SK-N-MC (cell line): ENCODE data around the gene C1orf122.
"Not testable (repeated sequence)": the region's sequence is repeated elsewhere in the genome, so short reads cannot be mapped to it uniquely, and the experiment has no call there.

Experiments used
- DNase-seq: peaks from one replicate; pipeline ENCODE4 v3.0.0-alpha.2; 2011; ENCODE audit warnings: low read depth, low spot score
- H3K27ac ChIP-seq: fragments of 200-600 bp; sonication (generic); 2 replicates; pipeline ENCODE4 v1.5.1; 2016; ENCODE audit warnings: mixed run types
- H3K36me3 ChIP-seq: fragments of 200-600 bp; sonication (generic); 2 replicates; pipeline ENCODE4 v1.6.1; 2017; ENCODE audit warnings: antibody characterized with exemption, low read length, mixed read lengths; ENCODE audit not compliant: insufficient read depth
- H3K4me3 ChIP-seq: fragments of 200-600 bp; sonication (generic); 2 replicates; pipeline ENCODE4 v1.5.1; 2016
- H3K9ac ChIP-seq: fragments of 200-600 bp; sonication (generic); 2 replicates; pipeline ENCODE4 v1.8.0; 2017; ENCODE audit warnings: mixed run types, mixed read lengths; ENCODE audit not compliant: insufficient read length
- H3K9me3 ChIP-seq: fragments of 200-600 bp; sonication (generic); 2 replicates; pipeline ENCODE4 v1.6.1; 2017; ENCODE audit warnings: low read depth, mild to moderate bottlenecking, antibody characterized with exemption, low read length, moderate library complexity, mixed read lengths
- EZH2 ChIP-seq: fragments of 200-600 bp; sonication (generic); IDR thresholded peaks from one replicate; pipeline ENCODE4 v1.6.1; 2017; ENCODE audit warnings: antibody characterized with exemption
- FOXP2 ChIP-seq: optimal IDR thresholded peaks from 2 replicates; pipeline ENCODE3; 2011; ENCODE audit warnings: mild to moderate bottlenecking, moderate library complexity; ENCODE audit not compliant: insufficient read depth; ENCODE audit errors: extremely low read length, control extremely low read depth
- POLR2AphosphoS5 ChIP-seq: IDR thresholded peaks from 2 replicates; pipeline ENCODE4 v1.6.1; 2012; ENCODE audit warnings: mild to moderate bottlenecking, low read depth, low read length, borderline replicate concordance

Gene C1orf122

DNA sequence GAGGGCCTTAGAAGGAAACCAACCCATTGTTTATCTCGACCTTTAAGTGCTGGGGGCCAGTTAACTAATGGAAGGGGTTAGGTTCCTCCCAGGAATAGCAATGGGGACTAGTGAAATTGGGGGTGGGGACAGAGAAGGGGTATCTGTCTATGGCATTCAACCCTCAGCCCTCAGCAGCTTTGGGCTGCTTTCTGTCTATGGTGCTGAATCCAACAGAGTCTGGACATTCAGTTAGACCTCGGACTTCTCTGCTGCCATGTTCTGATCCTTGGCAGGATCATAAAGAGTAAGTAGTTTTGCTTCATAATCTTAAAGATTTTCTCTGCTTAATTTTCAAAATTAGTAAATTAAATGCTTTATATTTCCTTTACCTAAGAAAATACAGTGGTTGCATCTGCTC lies 40.1 kb upstream of the C1orf122 start:
- Histone ChIP-seq H3K36me3 (no peaks in the 10 kb centered on the region), H3K9me3 (no peaks in the 10 kb centered on the region), H3K4me3 (no peak overlapping the region), H3K9ac (no peak overlapping the region), H3K27ac (no peak overlapping the region)
- no peak for DNase-seq
- TF ChIP-seq EZH2 (no peak), POLR2AphosphoS5 (no peak)

DNA sequence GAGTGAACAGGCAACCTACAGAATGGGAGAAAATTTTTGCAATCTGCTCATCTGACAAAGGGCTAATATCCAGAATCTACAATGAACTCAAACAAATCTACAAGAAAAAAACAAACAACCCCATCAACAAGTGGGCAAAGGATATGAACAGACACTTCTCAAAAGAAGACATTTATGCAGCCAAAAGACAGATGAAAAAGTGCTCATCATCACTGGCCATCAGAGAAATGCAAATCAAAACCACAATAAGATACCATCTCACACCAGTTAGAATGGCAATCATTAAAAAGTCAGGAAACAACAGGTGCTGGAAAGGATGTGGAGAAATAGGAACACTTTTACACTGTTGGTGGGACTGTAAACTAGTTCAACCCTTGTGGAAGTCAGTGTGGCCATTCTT lies 36.1 kb upstream of the C1orf122 start:
- not testable (repeated sequence) for H3K9me3 ChIP-seq, H3K27ac ChIP-seq, DNase-seq

DNA sequence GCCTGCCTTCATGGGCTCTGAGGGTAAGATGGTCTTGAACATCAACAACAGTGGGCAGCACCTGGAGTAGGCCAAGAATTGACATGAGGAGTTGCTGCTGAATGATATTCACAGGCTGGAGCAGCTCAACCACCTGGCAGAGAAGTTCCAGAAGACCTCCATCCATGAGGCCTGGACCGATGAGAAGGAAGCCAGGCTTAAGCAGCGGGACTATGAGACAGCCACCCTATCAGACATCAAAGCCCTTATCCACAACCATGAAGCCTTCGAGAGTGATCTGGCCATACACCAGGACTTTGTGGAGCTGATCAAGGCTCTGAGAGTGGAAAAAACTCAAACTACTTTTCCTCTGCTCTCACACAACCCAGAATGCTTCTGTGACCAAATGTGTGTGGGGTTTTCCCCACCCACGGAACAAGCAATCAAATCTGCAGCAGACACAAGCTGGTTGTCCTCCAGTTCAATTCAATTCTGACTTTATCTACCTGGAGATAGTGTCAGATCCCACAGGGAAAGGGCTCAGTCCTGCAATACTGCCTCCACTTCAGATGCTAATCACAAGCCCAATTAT lies 30.6 kb upstream of the C1orf122 start:
- DNase-seq = no peak

More for the DNA sequence above, 36.1 kb upstream of the C1orf122 start:
- H3K4me3 ChIP-seq, H3K36me3 ChIP-seq, H3K9ac ChIP-seq: not testable (repeated sequence)

DNA sequence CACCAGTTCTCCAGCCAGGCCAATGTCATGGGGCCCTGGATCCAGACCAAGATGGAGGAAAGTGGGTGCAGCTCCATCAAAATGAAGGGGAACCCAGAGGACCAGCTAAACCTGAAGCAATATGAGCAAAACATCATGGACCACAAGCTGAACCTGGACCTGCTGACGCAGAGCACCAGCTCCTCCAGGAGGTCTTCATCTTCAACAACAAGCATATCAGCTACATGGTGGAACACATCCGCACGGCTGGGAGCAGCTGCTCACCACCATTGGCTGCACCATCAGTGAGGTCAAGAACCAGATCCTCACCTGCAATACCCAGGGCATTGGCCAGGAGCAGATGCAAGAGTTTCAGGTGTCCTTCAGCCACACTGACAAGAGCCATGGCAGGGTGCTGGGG lies 28.9 kb upstream of the C1orf122 start:
- no peaks in the 10 kb centered on the region for H3K36me3 ChIP-seq
- no peak overlapping the region for H3K9ac ChIP-seq
- TF ChIP-seq FOXP2 (no peak), POLR2AphosphoS5 (no peak), EZH2 (no peak)
- H3K27ac ChIP-seq = no peak overlapping the region
- no peak for DNase-seq
- H3K4me3 ChIP-seq = no peak overlapping the region
- H3K9me3 ChIP-seq = no peaks in the 10 kb centered on the region

More for the DNA sequence above, 30.6 kb upstream of the C1orf122 start:
- no peak overlapping the region for H3K4me3 ChIP-seq
- no peak overlapping the region for H3K27ac ChIP-seq
- TF ChIP-seq POLR2AphosphoS5 (no peak), EZH2 (no peak), FOXP2 (no peak)
- H3K9ac ChIP-seq = no peak overlapping the region
- no peaks in the 10 kb centered on the region for H3K36me3 ChIP-seq
- H3K9me3 ChIP-seq = no peaks in the 10 kb centered on the region

DNA sequence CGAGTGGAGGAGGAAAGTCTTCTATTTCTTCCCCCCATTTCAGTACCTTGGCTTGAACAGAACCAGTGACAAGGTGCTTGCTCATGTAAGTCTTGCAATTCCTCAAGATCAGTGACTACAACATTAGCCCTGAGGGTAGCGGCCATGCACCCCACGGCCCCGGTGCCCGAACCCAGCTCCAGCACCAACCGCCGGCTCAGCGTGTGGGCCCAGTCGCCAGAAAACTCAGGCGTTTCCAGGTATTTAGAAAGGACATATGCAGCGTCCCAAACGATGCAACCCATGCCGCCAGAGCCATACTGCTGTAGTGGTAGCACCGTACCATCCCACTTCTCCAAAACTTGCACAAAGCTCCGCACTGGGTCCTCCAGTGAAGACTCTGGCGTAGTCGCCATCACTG lies 25.1 kb upstream of the C1orf122 start:
- no peak for DNase-seq
- no peak overlapping the region for H3K4me3 ChIP-seq
- no peaks in the 10 kb centered on the region for H3K9me3 ChIP-seq
- no peaks in the 10 kb centered on the region for H3K36me3 ChIP-seq
- H3K9ac ChIP-seq = no peak overlapping the region
- no peak overlapping the region for H3K27ac ChIP-seq
- TF ChIP-seq EZH2 (no peak), POLR2AphosphoS5 (no peak), FOXP2 (no peak)

DNA sequence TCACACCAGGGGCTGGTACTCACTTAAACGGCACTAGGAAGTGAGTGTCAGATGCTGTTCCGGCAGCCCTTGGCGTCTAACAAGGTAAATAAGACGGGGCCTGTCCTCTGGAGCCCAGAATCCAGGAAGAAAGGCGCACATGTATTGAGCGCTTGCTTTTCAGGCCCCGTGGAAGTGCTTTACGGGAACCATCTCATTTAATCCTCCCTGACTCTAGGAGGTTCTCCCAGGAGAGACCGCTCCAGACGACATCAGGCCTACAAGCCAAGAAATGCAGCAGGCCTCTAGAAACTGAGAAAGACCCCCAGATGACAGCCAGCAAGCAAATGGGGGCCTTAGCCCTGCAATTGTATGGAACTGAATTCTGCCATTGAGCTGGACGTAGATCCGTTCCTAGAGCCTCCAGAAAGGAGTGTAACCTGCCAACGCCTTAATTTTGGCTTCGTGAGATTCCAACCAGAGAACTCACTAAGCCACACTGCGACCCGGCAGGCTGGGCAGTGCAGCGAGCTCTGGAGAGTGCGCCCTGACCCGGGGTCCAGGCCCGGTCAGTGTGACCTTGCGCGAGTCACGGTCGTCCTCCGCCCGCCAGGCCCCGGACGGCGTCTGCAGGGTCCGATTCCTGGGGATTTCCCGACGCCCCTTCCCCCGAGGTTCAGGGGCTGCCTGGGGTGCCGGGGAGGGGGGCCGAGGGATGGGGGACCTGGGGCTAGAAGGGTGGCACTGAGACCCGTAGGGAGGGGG lies 14.5 kb upstream of the C1orf122 start:
- no peak for TF ChIP-seq POLR2AphosphoS5
- no peak for TF ChIP-seq EZH2
- no peak for TF ChIP-seq FOXP2
- Histone ChIP-seq H3K36me3 (no peaks in the 10 kb centered on the region), H3K9ac (no peak overlapping the region), H3K4me3 (no peak overlapping the region), H3K9me3 (no peaks in the 10 kb centered on the region), H3K27ac (no peak overlapping the region)
- DNase-seq = no peak

DNA sequence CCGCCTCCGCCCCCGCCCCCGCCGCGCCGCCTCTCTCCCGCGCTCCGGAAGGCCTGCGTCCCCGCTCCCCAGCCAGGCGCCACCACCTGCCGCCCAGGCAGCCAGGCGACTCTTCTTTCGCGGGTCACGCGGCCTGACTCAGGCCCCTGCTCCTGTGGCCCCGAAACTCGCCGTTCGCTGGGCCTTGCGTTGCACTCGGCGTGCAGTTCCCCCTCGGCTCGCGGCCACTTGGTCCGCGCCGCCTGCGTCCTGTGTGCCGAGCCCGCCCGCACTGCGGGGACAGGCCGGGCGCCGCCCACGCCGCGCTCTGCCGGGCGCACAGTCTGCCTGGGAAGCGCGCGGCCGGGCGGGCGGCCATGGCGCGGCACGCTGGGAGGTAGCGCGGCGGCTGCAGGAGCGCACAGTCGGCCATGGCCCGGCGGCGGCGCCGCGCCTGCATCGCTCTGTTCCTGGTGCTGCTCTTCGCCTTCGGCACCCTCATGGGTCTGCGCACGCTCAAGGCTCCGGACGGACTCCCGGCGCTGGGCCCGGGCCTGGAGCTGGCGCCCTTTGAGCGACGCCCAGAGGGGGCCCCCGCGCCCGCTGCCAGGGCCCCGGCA lies 13.7 kb upstream of the C1orf122 start, which contains the start of gene MANEAL:
Gene MANEAL, plus strand, starts transcription at position 75 of the 599 bp plus-strand sequence. Its CDS starts 336 bp downstream, at position 411.
- Histone ChIP-seq H3K9ac (no peak within 1 kb of the TSS), H3K27ac (no peak within 1 kb of the TSS), H3K36me3 (no peaks in the 10 kb centered on the region), H3K9me3 (no peaks in the 10 kb centered on the region), H3K4me3 (peak within 1 kb of the TSS; percentile 47; the same call in 1 of the 2 replicates)
- TF ChIP-seq EZH2 (no peak), POLR2AphosphoS5 (no peak), FOXP2 (no peak)
- DNase-seq = no peak

DNA sequence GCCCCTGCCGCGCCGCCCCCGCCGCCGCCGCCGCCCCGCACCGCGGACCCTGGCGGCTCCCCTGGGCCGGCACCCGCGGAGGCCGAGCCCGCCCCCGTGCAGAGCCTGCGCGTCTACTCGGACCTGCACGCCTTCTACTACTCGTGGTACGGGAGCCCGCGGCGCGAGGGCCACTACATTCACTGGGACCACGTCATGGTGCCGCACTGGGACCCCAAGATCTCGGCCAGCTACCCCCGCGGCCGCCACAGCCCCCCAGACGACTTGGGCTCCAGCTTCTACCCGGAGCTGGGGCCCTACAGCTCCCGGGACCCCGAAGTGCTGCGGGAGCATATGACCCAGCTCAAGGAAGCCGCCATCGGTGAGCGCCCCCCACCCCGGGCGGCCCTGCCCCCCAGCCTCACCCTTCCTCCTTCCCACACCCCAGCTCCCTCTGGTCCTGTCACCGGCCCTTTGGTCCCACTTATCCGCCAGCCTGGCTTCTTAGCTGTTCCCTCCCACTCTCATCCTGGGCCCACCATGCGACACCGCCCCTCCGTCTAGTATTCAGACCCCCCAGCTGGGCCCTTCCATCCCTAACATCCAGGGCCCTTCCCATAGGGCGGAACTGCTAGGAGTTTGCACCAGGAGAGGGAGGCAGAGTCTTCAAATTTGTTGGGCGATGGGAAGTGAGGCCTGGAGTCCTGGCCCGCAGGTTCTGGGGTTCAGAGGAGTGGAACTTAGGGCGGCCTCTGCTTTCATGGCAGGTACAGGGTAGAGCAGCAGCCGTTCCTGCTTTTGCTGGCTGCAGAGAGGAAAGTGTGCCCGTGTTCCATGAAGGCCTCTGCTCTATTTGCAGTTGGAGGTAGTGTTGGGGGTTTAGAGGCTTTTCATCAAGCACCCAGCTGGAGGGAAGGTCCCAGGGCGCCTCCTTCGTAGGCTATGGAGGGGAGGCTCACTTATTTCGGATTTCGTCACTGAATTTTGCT lies 12.9 kb upstream of the C1orf122 start:
- no peaks in the 10 kb centered on the region for H3K9me3 ChIP-seq
- H3K36me3 ChIP-seq = no peaks in the 10 kb centered on the region
- H3K27ac ChIP-seq = no peak overlapping the region
- no peak for DNase-seq
- H3K9ac ChIP-seq = no peak overlapping the region
- TF ChIP-seq FOXP2 (no peak), POLR2AphosphoS5 (no peak), EZH2 (no peak)
- H3K4me3 ChIP-seq = no peak overlapping the region
